Right hindlimb (tissue), 1 donor: Measurements from ENCODE around the gene SNCB.
A peak's percentile ranks its signal among the peaks of the same experiment; 100 is the strongest.

Experiments used
- DNase-seq: peaks from one replicate; pipeline ENCODE4 v3.0.0-alpha.2; 2018

Gene SNCB

DNA sequence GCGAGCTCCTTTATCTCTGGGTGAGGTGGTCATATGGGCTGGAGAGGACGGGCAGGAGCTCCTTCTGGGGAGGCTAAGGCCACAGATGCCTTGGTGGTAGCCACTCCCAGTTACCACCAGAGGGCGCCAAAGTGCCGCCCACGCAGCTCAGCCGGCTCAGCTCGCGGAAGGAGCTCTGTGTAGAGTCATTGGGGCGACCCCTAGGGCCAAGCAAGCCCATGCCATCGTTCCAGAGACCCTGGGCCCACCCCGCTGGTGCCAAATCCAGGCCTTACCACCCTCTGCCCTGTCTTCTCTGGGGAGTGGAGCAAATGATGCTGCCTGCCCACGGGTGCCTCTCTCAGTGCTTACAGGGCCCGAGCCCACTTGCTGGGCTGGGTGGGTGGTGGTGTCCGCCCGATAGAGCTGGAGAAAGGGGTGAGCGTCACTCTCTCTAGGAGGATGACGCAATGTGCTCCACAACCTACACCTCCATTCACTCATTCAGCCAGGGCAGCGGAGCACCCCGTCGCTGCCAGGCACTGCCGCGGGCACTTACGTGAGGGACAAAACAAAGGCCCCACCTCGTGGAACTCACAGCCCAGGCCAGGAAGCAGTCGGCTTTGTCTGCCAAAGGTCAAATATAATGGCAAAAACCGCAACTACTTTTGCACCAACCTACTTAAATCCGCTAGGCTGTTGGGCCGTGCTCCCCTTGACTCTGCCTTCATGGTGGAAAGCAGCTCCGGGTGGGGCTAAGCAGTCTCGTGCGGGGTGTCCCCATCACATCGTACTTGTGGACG is 30.7 kb upstream of the SNCB start:
- peak; percentile 78 for DNase-seq

DNA sequence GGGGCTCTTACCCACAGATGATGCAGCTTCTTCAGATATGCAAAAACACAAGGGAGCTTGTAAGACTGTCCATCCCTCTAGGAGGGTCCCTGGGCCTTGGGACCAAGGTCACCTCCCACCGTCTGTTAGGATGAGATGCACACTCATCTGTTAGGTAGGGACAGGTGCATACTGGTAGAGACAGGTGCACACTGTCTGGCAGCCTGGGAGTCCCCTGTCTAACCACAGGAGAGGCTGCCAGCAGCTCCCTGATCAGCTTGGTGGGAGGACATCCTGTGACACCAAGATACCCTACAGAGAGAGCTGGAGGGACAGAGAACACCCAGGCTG is 30.2 kb upstream of the SNCB start:
- DNase-seq = no peak

DNA sequence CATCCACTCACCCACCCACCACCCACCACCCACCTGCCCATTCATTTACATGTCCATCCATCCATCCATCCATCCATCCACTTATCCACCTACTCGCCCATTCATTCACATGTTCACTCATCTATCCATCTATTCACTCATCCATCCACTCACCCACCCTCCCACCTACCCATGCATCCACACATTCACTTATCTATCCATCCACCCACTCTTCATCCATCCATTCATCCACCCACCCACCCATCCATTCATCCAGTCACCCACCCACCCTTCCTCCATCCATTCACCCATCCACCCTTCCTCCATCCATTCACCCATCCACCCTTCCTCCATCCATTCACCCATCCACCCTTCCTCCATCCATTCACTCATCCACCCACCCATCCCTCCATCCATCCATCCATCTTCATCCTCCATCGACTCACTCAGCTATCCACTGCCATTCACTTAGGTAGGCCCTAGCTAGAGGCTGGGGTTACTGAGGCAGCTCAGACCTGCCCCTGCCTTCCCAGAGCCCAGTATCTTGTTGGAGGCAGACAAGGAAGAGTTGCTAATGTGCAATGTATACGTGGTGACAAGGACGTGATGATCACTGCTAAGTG is 29.6 kb upstream of the SNCB start:
- DNase-seq = no peak

DNA sequence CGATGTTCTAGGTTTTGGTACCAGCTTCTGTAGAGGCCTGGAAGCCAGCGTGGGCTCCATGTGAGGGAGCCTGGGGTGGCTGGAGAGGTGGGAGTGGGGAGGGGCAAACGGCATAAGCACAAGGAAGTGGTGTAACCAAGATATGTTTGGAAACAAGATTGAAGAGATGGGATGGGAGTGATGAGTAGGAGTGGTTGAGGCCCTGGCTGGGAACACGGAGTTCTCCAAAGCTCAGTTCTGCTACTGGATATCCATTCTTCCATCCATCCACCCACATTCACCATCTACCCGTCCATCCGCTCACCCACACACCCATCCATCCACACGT is 29.1 kb upstream of the SNCB start:
- DNase-seq = no peak

DNA sequence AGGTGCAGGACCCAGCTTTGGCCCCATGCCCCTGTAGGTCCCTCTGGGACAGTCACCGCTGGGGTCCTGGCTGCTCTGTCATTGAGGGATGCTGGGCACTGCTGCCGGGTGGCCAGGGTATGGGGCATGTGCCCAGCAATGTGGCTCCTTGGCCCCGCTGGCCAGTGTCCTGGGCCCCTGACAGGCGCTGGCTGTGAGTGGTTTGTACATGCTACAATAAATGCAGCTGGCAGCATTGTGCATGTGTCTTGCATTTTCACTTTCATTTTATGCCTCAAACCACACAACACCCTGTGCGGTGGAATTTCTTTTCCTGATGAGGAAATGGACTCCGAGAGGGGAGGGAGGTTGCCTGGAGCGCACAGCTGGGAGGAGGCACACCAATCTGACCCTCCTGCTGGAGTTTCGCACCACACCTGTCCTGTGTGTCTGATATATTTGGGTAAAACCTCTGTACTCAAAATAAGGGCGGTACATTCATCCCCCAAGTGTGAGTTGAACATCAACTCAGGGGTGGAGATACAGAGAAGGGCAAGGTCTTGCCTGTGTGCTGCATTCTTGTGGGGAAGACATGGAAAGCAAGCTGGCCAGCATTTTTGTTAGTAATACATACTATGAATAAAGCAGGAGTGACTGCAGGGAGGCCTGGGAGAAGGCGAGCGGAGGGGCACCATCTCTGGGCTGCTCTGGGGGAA is 28.6 kb upstream of the SNCB start:
- DNase-seq = no peak

DNA sequence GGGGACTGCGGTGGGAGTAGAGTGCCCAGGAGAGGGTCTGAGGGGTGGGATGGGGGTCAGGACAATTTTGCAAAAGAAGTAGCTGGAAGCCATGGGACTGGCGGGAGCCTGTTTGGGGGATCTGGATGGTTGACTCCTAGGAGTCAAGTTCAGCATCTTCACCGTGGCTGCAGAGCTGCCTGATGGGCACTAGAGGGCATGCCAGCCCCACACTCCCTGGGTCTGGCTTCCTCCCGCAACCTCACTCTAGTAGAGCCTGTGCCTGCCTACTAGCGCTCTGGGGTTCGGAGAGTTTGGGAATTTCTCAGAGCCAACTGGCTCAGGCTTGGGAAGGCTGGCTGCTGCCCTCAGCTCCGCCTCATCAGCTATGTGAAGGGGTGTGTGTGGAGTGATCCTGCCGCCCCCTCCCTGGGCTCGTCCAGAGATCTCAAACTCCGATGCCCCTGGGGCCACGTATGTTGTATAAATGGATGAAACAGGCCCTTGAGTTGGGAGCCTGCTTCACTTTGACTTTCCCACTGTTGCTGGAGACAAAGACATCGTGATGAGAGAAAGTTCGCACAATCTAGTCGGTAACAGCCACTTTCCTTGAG is 27.8 kb upstream of the SNCB start:
- peak; percentile 79 for DNase-seq

DNA sequence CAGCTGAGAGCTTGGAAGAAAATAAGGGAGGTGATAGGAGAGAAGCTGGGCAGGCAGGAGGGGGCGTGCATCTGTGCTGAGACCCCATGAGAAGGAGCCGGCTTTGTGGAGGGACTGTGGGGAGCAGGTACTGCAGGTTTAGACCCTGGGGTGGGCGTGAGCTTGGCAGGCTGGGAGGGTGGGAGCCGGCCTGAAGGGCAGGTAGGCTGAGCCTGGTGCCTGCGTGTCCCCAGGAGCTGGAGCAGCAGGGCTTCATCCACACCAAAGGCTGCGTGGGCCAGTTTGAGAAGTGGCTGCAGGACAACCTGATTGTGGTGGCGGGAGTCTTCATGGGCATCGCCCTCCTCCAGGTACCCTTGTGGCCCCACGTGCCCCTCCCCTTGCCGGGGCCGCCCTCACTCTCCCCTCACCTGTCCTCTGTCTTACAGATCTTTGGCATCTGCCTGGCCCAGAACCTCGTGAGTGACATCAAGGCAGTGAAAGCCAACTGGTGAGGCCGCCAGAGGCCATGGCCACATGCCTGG is 26.2 kb upstream of the SNCB start:
- no peak for DNase-seq

DNA sequence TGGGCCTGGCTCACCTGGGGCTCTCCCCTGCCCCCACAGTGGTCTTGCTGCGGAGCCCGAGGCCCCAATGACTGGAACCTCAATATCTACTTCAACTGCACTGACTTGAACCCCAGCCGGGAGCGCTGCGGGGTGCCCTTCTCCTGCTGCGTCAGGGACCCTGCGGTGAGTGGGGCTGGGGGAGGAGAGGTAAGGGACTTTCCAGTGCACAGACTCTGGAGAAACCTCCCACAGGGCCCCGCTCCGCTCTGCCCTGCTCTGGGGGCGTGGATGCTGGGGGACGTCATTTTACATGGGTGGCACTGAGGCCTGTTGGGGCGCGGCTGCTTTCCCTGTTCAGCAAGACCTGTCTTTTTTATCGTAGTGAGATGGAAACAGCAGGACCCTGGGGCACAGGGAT is 24.5 kb upstream of the SNCB start:
- no peak for DNase-seq

DNA sequence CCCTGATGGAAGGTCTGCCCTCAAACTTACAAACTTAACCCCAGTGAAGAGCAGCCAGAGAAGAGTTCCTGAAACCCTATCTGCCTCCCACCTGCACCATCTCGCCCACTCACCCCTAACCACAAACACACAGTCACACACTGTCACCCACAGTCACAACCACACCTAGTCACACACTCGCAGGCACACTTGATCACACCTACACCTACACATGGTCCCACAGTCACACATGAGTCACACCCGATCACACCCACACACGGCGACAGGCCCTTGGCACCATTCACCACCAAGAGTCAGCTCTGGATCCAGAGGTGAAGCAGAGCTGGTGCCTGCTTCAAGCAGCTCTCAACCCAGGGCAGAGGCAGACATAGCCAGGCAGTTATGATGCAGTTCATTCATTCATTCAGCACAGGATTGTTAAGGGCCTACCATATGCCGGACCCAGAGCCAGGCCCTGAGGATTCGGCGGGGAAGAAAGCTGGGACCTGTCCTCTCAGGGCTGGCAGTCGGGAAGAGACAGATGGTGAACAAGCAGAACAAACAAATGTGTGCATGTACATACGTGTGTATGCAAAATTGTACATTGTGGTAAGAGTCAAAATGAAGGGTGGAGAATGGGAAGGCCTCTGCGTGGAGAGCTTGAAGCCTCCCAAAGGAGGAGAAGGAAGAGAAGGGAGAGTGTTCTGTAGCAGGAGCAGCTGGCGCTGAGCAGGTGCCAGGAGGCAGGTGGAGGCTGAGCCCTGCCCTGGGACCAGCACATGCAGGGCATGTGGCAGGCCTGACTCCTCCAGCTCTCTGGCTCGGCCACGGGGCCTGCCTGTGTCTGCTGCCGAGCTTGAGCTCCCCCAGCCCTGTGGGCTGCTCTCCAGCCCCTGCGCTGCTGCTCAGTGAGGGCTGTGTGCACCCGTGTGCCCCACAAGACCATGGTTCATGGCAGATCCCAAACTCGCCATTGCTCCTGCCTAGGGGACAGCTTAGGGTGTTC is 23.4 kb upstream of the SNCB start:
- no peak for DNase-seq

DNA sequence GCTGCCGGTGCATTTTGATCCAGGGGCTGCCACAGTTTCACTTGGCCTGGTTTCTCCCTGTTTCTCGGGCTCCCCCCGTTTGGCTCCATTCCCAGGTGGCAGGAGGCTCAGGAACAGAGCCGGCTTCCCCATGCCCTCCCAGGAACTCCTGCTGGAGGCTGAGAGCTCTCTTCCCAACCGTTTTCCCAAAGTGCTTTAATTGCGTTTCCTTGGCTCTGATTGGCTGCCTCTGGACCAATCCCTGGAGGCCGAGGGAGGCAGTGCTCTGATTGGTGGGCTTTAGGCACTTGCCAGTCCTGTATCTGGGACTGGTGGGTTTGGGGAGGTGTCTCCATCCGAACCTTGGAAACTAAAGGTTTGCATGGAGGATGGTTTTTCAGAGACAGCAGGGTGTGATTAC is 21.8 kb upstream of the SNCB start:
- DNase-seq = no peak

DNA sequence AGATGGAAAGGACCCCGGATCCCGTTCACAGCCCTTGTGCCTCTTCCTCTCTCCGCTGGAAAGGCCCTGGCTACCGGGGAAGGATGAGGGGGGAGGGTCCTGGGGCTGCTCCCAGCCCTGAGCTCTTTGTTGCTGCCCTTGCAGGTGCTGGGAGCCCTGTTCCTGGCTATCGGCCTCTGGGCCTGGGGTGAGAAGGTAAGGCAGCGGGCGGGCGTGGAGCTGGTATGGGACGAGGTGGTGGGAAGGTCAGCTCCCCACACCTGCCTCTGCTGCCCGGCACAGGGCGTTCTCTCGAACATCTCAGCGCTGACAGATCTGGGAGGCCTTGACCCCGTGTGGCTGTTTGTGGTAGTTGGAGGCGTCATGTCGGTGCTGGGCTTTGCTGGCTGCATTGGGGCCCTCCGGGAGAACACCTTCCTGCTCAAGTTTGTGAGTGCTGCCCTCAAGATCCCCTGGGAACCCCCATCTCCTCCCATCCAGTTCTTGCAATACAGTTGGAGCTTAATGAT is 21.2 kb upstream of the SNCB start:
- no peak for DNase-seq

DNA sequence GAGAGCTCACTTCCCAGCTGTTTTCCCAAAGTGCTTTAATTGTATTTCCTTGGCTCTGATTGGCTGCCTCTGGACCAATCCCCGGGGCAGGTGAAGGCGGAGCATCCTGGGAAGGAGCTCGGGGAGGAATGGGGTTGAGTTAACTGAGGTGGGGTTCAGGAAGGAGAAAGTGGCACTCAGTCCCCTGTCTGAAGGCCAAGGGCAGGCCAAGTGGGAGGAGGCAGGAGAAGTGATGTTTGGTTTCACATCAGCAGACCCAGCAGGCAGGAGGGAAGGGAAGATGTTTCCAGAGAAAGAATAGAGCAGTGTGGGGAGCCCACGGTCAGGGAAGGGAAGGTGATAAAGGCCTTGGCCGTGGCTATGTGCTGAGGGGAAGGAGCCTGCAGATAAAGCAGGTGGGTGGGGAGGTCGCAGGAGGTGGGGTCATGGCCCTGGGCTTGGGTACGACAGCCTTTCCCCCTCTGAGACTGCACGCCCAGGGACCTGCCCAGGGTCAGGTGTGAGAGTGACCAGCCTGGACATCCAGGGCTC is 20.1 kb upstream of the SNCB start:
- DNase-seq = no peak

DNA sequence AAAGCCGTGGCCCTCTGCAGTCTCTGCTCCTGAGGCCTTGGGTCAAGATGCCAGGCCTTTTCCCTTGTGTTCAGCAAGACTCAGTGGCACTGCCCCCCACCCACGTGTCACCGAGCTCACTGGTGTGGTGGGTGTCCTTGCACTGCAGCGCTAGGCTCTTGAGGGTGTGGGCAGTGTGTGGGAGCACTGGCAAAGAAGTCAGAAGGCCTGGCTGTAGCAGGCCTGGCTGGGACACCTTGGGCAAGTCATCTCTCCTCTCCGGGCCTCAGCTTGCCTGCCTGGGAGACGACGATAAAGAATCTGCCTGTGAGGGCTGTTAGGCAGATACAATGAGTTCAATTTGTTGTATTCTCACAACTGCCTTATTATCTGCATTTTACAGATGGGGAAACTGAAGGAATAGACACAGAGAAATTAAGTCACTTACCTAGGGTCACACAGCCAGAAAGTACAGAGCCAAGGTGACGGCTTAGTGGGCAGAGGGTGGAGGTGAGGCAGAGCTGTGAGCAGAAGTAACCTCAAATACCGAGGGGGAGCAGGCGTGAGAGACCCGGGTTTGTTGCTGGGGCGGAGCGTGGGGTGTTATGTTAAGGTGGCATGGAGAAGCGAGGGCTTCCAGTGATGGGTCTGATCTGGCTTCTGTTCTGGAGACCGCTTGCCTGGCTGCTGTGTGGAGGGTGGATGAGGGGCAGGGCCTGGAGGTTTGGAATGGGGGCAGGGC is 18.3 kb upstream of the SNCB start:
- DNase-seq = no peak

DNA sequence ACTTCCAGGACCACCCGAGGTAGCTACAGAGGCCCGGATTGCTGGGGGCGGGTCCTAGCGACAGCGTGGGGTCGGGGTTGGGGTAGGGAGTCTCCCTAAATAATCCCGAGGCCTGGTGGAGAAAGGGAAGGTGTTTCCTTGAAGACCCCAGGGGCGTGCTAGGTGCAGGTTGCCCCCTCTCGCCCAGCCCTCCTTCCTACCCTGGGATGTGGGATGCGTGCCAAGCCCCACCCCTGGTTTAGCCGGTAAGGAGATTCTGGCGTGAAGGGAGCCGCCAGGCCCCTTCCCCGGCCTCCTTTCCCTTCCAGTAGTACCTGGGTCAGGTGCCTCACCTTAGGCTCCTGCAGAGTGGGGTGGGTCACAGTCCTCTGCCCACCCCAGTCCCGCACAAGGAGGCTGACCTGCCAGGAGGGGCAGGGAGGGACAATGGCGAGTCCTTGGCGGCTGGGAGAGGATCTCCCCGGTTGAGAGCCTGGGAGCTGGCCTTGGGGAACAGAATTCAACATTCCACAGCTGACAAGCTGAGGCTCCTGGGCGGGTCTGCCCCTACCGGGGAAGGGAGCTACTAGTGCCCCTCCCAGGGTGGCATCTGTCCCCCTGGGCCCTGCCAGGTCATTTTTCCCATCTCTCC is 17.6 kb upstream of the SNCB start:
- peak; percentile 61 for DNase-seq

DNA sequence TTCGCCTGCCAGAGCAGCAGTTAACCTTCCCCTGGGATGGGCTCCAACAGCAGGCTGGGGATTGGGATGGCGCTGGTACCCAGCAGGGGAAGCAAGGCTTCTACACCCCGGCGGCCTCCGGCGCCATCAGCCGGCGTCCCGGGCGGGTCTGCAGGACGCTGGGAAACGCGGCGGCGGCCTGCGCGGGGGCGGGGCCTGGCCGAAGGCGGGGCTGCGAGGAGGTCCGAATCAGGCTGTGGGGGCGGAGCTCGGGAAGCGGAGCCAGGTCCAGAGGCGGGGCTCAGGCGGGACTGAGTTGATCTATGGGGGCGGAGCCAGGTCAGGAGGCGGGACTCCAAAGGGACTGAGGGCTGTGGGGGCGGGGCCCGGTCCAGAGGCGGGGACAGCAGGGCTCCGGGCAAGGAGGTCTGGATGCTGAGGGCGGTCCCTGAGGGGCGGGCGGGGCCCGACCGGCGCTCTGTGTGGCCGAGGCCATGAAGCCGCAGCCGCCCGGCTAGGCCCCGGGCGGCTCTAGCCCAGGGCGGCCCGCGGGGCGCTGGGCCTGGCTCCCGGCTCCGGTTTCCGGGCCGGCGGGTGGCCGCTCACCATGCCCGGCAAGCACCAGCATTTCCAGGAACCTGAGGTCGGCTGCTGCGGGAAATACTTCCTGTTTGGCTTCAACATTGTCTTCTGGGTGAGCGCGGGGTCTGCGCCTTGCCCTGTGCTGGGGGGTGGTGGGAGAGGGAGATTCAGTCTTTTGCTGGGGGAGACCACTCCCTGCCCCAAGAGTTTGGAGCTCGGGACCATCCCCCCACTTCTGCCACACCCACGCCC is 16.9 kb upstream of the SNCB start, which contains the start of gene TSPAN17:
Gene TSPAN17, plus strand, starts transcription at position 455 of the 813 bp plus-strand sequence. Its CDS starts 132 bp downstream, at position 587.
- peak; percentile 100 for DNase-seq

DNA sequence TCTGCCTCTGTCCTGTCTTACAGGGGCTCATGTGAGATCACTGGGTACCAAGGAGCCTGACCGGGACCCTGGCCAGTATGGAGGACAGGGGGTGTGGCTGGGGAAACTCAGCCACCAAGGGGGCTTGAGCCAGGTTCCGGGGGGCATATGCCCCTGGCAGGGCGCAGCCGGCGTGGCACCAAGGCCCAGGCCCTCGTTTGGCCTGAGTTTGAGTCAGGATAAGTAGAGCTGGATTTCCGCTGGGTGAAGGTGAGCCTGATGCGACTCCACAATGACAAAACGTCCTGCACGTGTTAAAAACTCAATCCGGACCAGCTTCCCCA is 16.3 kb upstream of the SNCB start:
- DNase-seq = no peak

DNA sequence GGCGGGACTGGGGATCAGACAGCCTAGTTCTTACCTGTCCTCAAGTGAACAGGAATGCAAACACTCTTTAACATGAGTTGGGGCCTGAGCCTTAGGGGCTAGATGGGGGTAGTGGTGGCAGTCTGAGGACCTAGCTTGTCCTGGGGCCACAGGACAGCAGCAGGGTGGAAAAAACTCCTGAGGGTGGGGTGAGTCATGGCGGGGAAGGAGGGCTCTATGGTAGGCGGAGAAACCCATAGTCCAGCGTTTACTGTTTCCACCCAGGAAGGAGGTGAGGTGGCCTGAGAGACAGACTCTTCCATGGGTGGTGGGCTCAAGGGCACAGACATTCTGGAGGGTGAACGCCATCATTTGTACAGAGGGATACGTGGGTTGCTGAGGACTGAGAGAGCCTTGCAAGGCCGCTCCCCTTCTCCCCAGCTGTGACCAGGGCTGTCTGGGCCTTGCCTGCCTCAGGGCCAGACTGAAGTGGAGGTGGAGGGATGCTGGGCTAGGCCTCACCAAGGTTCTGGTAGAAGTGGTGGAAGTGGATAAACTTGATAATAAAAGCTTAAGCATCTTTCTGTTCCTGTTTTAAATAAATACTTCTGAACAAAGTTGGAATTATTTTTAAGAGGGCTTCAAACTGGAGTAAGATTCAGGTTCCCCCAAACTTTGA is 15.8 kb upstream of the SNCB start:
- DNase-seq = no peak

DNA sequence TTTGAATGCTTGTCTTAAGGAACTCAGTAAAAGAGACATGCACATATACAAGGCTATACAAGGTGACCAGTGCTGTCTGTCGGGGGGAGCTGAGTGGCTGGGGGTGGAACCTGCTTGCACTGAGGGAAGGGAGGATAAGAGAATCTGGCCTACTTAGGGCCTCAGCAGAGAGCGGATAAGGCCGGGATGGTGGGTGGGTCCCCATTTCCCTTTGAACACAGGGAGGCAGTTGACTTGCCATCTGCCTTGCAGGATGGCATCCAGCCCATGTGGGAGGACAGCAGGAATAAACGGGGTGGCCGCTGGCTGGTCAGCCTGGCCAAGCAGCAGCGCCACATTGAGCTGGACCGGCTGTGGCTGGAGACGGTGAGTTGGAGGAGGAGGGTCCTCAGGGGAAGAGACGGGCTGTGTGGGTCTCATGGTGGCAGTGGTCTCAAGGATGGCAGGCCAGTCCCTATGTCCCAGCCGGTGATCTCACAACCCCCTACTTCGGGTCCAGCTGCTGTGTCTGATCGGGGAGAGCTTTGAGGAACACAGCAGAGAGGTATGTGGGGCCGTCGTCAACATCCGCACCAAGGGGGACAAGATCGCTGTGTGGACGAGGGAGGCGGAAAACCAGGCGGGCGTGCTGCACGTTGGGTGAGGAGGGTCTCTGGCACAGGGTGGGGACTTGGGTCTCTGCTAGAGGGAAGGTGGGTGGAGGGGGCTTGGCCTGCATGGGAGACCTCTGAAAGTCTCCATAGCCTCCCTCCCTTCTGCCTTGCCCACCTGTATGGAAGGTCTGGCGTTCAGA is 14.7 kb upstream of the SNCB start:
- no peak for DNase-seq

DNA sequence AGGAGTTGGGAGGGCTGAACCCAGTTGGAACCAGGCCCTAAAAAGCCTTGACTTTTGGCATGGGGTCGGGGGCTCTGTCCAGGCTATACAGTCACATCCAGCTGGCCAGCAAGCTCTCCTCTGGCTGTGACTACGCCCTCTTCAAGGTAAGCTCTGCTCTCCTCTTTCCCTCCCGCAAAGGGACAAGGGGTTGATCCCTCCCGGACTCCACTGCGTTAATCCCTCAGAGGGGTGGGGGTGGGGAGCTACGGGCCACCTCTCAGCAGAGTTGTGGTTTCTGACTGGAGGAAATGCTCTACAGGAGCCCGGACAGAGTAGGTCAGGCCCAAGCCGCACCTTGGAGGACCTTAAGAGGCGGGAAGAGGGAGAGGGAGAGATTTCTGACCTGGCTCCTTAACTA is 14.0 kb upstream of the SNCB start:
- DNase-seq = peak; percentile 17
